ENCODE measurements around the gene TGM5. TPM values are rescaled to one million over a fixed set of nuclear protein-coding genes. Genes with fewer than 3 reads are reported as not detected.
"Not testable (repeated sequence)": the region's sequence is repeated elsewhere in the genome, so short reads cannot be mapped to it uniquely, and the experiment has no call there.

Gene TGM5
- total RNA-seq, 1 donor from 2014 or later = not detected

DNA sequence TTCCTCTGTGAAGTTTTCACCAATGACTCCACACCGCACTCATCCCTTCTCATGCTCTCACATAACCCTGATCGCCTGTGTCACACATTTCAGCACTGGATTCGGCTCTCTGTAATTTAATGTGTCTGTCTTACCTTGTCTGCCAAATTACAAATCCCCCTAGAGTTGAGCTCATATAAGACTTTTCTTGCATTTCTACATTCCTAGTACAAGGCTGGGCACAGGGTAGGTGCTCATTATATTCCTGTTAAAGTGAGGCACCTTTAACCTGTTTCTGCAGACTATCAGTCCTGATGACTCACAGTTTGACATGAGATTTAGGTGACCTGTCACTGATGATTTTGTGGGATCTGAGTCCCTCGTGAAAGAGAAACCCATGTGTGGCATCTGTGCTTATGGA is 22.6 kb downstream of the TGM5 start:
- DNase-seq = no peak

- DNase-seq = no peak
These were observed 23.6 kb downstream of the TGM5 start for GRCh38 chr15:43243020-43243645.

GRCh38 chr15:43242616-43243015 is 24.1 kb downstream of the TGM5 start:
- DNase-seq = no peak

DNA sequence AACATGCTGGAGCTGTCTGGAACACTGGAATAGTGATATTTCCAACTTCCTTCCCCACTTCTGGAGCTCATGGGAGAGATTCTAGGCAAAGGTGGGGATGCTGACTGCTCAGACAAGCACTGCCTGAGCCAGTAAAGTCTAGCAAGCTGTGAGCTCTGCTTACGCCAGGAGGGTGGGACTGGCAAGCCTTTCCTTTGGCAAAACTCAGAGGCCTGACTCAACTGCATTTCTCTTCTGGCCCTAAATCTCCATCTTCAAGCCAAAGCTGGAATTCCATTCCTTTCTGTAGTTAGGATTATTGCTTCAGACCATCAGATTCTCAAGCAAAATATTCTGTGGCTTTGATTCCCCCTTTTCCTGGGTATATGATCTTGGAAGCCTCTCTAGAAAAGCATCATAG is 25.6 kb downstream of the TGM5 start:
- DNase-seq = no peak

GRCh38 chr15:43239732-43240491 is 26.8 kb downstream of the TGM5 start:
- DNase-seq = no peak

DNA sequence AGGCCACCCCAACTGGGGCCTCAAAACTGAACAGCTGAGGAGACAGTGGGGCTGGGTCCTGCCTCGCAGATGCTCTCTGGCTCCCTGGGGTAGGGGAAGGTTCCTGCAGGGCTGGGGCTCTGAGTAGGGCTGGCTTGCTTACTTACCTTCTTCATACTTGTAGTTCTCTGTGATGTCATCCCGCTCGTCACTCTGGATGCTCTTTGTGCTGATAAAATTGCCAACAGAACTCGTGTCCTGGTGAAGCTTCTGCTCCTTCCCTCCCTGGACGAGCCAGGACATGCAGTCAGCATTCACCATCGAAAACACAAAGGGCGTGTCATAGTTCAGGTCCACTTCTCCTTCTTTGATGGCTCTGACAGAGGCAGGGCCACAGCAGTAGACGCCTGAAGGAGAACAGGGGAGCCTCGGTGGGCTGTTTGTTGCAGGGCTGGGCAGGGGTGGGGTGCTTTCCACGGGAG is 28.0 kb downstream of the TGM5 start:
- no peak for DNase-seq

GRCh38 chr15:43237842-43238470 is 28.8 kb downstream of the TGM5 start:
- no peak for DNase-seq

- DNase-seq = no peak
These were observed 31.2 kb downstream of the TGM5 start for GRCh38 chr15:43235536-43235935.

- no peak for DNase-seq
These were observed 34.3 kb downstream of the TGM5 start for GRCh38 chr15:43232289-43232874.

DNA sequence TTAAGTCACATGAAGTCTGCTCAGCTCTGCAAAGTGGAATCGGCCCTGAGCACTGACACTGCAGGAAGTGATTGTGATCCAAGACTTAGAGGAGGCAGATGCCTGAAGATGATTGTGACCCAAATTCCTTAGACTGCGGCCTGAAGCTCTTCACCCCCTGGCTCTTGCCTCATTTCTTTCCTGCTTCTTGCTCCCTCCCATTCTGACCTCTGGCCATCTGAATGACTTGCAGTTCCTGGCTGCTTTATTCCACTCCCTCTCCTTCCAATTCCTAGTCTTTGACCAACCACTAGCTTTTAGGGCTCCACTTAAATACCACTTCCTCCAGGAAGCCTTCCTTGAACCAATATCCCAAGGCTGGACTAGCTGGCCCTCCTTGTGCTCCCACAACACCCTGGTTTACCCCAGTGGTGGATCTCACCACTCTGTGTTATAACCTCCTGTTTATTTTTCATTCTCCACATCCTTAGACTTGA is 36.0 kb downstream of the TGM5 start:
- DNase-seq = no peak

DNA sequence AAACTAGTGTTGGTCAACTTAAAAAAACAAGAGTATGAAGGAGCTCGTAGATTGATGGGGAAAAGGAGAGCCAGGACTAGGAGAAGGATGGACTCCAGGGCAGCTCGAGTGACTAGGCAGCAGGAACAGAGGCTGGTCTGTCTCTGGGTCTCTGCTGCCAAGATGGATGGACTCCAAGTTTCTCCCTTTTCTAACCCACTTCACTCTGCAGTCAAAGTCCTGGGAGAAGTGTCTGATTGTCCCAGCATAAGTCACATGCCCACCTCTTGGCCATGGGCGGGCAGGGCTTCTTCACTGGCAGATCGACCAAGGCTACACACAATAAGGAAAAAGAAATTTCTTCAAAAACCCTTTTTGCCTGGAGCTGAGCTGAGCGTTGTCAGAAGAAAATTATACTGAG is 36.8 kb downstream of the TGM5 start:
- no peak for DNase-seq

GRCh38 chr15:43226436-43227305 is 40.1 kb downstream of the TGM5 start:
- no peak for DNase-seq

DNA sequence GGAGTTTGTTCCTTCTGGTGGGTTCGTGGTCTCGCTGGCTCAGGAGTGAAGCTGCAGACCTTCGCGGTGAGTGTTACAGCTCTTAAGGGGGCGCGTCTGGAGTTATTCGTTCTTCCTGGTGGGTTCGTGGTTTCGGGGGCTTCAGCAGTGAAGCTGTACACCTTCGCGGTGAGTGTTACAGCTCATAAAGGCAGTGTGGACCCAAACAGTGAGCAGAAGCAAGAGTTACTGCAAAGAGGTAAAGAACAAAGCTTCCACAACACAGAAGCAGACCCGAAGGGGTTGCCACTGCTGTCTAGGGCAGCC is 40.8 kb downstream of the TGM5 start:
- DNase-seq = not testable (repeated sequence)

GRCh38 chr15:43225201-43225949 is 41.4 kb downstream of the TGM5 start:
- no peak for DNase-seq

DNA sequence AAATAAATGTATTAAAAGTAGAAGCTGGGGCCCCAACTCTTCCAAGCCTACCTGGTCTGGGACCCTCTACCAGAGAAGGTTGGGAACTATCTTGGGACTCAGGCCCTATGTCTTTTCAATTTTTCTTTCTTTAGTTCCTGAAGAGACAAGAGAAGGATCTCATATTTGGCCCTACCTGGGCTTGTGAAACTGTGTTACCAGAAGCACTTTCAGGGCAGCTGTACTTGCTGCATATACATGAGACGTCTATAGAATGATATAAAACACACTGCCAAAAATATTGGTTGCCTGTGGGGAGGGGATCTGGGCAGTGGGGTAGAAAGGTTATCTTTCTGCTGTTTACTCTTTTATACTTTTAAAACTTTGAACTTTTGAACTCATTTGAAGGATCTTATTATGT is 45.3 kb downstream of the TGM5 start:
- DNase-seq = no peak

GRCh38 chr15:43220991-43221403 is 45.7 kb downstream of the TGM5 start, which contains the start of gene EPB42:
Gene EPB42, minus strand, starts transcription at chr15:43221018. Its CDS starts 193 bp downstream, at chr15:43220825.
- DNase-seq = no peak

DNA sequence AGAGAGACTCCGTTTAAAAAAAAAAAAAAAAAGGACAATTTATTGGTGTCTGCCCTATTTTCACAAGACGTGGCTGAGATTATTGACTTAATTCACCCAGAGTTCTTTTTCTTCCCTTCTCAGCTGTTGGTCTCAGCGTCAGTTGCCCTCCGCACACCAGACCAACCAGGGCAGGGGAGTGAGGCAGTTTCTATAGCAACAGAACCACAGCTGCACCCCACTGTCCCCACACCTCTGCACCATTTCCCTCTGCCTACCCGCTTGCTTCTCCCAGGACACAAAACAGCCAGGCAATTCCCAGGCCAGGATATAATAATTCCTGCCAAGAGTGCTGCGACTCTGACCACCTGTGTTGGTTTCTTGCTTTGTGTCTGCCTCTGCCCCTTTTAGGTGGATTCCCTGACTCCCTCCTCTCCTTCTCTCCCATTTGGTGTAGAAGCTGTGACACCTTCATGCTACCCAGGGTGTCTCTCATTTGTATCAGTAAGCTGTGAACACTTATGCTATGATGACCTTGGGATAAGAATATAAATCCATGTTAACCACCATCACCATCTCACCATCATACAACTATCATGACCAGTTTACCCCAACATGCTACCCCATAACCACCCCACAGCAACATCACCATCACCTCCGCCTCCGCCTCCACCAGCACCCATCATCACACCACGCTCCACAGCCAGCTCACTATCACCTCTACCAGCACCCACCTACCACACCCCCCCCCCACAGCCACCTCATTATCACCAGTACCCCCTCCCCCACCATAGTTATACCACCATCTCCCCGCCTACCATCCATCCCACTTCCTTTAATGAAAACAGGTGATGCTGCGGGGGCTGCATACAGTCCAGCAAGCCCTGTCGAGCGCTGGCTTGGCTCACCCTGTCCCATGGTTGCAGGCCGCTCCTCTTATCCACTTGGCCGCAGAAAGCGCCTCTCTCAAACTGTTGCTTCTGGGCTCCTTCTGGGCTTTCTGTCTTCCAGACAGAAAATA is 46.5 kb downstream of the TGM5 start:
- DNase-seq = no peak

DNA sequence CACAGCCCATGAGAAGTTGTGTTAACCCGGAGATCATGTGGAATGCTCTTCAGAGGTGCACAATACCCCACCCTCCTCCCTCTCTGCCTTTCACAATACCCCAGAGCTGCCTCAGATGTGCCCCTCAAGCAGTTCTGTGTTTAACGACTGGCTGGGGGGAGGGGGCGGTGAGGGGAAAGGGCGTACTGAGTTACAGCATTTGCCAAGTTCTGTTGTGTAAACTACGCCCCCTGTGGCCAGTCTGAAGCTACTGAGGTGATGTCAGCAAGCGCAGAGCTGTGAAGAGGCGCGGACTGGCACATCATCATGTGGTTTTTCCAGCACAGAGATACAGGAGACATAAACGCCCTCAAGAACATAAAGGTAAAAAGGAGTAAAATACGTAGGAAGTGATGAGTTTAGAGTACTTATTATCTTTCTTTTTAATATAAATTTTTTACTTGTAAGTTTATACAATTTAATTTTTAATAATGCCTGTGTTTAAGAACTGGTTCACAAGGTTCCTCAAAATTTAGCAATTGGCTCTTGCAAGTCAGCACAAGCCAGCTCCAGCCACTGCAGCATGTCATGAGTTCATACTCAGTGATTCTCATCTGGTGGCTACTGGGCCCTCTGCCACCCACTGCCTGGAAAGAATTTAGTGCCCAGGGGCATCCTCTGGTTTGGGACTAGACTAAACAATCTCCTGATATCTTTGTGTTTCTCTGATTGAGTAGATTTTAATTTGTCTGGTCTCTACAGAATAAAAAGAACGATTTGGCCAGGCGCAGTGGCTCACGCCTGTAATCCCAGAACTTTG is 47.6 kb downstream of the TGM5 start:
- DNase-seq = no peak

DNA sequence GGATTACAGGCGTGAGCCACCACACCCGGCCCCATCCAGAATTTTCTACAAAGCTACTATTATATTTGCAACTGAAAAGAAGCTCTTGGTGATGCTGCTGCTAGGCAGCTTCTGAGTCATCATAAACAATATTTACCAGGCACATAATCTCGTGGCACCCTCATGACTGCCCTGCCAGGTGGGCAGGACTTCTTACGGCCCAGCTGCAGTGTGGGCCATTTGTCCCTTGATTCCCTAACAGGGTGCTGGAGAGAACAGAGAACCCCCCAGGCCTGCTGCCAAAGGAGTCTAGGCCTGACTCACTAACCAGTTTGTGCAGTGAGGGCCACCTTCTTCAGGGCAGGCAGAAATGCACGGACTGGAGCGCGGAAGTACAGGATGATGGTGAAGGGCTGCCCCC is 50.8 kb downstream of the TGM5 start:
- DNase-seq = no peak

All from occipital lobe (tissue), 2 donors.